CD1c-positive myeloid dendritic cell (primary cell): ENCODE data around the gene SREBF2.
"Not testable (repeated sequence)": the region's sequence is repeated elsewhere in the genome, so short reads cannot be mapped to it uniquely, and the experiment has no call there.

ENCODE experiments used
- DNase-seq: peaks from one replicate; pipeline ENCODE4 v3.0.0-alpha.2; 2016; ENCODE audit errors: extremely low spot score

Gene SREBF2

GRCh38 chr22:41842996-41843970 lies 10.4 kb downstream of the SREBF2 start:
- no peak for DNase-seq

DNA sequence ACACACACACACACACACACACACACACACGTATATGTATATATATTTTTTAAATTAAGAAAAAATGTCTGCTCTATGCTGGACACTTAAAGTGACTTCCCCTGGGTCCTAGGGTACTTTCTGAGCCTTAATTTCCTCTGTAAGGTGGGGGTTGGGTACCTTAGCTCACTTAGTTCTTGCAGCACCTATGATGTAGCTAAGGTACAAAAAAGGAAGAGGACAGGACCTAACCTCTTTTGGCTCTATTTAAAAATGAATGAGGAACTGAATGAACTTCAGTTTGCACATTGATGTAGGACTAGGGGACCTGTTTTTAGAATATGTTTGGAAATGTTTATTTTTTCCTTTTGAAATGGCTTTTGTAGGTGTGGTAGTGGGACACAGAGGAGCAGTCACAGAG lies 11.1 kb downstream of the SREBF2 start:
- DNase-seq = no peak

DNA sequence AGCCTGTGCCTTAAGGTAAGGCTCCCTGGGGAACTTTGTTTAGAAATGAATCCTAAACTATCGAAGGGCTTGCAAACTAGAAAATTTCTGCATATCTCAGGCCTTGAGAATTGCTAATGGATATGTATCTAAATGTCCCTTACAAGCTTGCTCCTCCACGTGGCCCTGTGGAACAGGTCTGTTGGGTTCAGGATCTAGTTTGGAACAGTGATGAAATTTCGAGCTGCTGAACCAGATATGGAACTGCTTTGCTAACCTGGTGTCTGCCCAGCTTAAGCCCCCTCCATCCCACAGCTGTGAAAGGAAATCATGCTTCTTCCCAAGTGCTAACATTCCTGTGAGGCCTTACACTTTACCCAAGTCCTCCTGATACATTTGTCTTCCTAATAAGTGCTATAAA lies 11.6 kb downstream of the SREBF2 start:
- no peak for DNase-seq

DNA sequence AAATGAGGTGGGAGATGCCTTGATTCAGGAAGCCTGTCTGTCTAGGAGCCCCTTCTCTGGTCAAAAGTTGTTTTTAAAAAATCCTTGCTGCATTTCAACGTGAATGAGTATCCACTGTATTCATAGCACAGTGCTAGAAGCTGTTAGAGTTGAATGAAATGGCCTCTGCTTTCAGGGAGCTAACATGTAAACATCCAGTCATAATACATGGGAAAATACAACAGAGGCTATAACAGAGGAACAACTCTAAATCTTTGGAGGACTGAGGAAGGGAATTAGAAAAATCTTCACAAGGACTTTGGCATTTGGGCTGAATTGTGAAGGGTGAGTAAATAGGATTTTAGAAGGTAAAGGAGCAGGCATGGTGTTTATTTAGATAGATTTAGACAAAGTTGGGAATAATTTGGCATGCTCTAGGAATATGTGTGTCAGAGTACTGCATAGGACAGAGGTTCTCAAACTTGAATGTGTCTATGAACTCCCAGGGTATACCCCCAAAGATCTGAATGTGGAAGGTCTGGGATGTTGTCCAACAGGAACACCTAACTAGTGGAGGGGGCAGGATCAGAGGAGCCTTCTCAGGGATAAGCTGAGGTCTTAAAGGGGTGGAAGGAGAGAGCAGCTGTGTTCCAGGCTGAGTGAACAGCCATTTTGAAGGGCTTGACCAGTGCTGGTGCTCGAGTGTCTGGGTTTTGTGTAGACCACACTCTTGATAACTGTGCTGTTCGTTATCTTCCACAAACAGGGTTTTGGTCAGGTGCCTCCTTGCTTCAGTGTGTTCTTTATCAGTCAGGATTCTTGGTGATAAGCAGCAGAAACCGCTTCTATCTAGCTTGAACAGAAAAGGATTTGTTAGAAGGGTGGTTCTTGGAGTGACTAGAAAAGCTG lies 12.7 kb downstream of the SREBF2 start:
- no peak for DNase-seq

DNA sequence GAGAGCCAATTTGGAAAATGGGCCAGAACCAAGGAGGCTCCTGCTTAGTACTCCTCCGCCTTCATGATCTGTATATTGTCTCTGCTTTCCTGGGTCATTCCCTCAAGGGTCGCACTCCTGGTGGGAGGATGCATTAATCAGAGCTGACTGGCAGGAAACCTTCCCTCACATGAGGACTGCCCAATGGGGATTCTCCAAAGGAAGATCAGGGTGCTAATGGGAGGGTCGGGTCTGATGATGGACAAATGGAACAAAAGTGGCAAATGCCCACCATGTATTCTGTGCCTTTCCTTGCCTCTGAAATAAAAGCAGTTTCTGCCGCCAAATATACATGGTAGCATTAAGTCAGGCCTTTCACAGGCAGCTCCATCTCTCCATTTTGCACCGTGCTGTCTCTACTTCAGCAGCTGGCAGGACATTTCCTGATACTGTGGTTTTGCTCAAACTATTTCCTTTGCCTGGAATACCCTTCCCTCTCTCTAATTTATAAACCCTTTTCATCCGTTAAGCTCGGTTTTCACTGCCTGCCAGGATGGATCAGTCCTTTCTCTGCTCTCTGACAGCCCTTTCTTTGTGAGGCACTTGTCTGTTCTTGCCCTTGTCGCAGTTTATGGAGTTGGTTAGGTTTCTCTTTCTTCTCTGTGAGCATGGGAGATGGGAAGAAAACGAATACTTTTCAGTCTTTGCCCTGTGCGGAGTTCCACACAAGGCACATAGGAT lies 13.5 kb downstream of the SREBF2 start:
- DNase-seq = no peak

DNA sequence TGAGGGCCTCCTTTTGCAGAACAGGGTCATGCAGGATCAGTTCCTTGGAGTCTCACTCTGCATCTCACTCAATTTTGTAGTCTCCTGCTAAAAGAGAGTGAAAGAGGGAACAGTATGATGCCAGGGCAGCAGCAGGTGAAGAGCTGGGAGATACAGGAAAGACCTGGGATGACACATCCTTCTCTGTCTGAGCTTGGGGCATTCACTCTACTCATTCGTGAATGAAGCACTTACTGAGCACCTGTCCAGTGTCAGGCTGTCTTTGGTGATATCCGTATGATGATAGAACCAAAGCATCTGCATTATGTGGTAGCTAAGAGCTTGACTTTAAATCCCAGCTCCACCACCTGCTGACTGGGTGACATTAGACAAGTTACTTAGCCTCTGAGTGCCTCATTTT lies 14.4 kb downstream of the SREBF2 start:
- no peak for DNase-seq

GRCh38 chr22:41848468-41848867 lies 15.6 kb downstream of the SREBF2 start:
- DNase-seq = peak; percentile 80

DNA sequence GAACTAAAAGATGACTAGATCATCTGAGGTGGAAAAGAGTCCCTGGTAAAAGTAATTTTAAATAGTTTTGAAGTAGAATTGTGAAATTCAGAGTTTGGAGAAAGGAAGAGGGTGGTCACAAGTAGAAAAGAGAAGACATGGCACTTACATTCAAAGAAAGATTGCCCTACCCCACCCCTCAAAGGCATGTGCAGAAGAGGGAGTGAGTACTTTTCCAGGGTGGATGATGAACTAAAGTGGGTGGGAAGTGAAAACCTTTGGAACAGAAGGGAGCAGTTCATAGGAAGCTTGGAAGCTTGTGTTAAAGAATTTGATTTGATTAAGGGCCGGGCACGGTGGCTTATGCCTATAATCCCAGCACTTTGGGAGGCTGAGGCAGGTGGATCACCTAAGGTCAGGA lies 23.6 kb downstream of the SREBF2 start:
- no peak for DNase-seq

DNA sequence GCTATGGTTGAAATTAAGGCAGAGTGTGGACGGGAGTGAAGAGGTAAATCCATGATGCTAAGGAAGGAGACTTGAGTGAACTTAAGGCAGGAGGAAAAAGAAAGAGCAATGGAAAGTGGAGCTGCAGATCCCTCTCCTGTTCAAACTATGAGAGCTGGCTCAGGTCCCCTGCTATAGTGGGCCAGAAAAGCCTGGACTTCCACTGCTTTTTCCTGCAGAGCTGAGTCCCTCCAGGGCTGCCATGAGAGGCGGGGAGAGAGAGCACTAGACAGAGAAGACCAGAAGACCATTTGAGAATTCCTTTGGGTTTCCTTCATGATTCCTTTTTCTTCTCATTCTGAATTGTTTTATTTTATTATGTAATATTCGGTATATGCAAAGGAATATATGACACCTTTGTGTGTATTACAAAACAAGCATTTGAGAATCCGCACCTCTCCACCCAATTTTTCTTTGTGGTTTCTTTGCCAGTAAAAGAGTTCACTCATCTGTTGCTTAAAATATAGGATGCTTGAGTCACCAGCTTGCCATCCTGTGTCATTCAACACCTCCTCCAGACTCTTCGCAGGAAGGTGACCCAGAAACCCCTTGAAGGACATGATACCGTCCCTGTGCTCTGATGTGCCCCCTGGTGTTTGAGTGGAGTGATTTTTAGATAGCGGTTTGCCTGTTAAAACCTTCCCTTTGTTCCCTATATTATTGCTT lies 24.4 kb downstream of the SREBF2 start:
- peak; percentile 71 for DNase-seq

GRCh38 chr22:41857860-41858199 lies 24.9 kb downstream of the SREBF2 start:
- no peak for DNase-seq

DNA sequence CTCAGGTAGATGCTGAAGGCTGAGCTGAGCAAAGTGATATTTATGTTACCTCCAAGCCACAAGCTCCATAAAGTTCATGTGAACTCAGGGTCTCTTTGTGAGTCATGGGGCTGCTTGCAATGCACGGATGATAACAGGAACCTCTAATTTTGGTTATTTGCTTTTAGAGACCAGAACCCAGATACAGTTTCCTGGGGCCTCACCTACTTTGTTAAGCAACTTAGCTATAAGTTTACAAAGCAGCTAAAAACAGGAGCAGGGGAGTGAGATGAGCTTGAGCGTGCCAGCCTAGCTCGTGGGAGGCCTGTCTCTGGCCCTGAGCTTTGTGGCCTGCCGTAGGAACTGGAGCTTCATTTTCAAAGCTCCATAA lies 29.2 kb downstream of the SREBF2 start:
- peak; percentile 38 for DNase-seq

GRCh38 chr22:41862530-41863266 lies 29.8 kb downstream of the SREBF2 start:
- no peak for DNase-seq

GRCh38 chr22:41863472-41863871 lies 30.6 kb downstream of the SREBF2 start:
- no peak for DNase-seq

DNA sequence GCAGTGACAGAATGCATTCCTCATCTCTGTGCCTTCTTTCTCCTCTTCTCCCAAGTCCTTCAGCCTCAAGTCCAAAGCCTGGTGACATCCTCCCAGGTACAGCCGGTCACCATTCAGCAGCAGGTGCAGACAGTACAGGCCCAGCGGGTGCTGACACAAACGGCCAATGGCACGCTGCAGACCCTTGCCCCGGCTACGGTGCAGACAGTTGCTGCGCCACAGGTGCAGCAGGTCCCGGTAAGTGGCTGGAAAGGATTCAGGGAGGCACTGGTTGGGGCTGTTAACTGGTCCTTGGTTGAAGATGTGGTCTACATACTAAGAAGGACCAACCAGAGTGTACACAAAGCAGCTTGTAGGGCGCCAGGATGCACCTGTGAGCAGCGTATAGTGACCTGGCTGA lies 35.7 kb downstream of the SREBF2 start:
- DNase-seq = no peak

GRCh38 chr22:41870081-41870480 lies 37.2 kb downstream of the SREBF2 start:
- DNase-seq = not testable (repeated sequence)

DNA sequence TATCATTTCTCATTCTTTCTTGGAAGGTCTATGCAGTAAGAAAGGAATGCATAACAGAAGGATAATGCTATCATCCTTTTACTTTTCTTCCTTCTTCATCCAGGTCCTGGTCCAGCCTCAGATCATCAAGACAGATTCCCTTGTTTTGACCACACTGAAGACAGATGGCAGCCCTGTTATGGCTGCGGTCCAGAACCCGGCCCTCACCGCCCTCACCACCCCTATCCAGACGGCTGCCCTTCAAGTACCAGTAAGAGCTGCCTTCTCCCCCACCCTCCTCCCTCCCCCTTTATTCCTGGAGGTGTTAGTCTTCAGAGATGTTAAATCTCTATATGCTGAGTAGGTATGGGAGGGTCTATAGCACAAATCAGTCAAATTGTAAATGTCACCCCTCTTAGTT lies 37.9 kb downstream of the SREBF2 start:
- DNase-seq = no peak

DNA sequence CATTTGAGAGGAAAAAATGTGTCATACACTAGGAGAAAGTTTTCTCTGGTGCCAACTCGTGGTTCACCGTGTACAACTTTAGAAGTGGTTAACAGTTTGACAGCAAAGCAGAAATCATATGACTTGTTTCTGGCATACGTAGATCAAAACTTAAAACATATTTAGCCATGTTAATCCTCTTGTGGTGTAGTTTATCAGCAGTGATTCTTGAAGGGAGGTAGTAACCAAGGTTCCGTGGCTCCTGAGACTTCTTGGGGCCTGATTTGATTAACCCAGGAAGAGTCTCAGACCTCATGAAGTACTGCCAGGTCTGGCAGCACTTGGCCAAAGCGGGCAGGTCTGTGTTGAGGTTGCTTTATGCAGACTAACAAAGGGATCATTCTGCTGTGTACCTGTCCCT lies 40.5 kb downstream of the SREBF2 start:
- DNase-seq = peak; percentile 5

GRCh38 chr22:41874090-41874489 lies 41.2 kb downstream of the SREBF2 start:
- DNase-seq = no peak

DNA sequence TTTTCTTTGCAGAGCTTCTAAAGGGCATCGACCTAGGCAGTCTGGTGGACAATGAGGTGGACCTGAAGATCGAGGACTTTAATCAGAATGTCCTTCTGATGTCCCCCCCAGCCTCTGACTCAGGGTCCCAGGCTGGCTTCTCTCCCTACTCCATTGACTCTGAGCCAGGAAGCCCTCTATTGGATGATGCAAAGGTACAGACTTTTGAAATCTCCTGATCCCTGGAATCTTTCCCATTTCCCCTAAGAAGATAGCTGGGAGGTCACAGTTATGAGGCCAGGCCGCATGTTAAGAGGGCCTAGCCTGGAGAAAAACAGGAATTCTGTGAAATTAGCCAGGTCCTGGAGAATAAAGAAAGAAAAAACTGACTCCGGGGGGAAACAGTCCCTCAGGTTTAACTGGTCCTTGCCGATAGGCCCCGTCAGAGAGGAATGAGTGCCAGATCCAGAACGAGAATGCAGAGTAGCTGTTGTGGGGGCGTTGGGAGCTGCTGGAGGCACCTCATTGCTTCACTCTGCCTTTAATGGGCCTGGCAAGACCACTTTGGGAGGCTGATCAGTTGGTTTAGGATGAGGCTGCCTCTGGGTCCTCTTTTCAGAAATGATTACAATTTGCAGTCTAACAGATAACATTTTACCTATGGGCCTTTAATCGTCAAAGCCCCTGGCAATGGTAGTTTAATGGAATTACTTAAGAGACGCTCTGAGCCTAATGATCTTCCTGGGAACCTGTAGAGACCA lies 42.8 kb downstream of the SREBF2 start:
- no peak for DNase-seq

DNA sequence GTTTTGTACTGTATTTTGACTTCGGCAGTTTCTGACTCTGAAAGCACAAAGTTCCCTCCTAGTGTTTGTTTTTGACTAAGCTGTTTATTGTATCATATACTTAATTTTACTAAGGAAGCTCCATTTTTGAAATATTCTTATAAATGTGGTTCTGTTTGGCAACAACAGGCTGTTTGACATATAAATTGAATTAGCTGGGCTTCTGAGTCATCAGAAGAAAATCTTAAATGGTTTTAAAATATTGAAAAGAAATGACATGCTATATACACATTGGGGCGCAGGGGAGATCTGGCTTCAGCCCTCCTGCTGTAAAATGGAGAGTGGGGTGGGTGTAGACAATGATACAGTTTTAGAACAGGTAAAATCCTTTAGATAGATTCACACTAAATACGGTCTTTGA lies 43.4 kb downstream of the SREBF2 start:
- DNase-seq = no peak
